HEK293 (cell line): Measurements from ENCODE around the gene WDR41.

Experiments used
- CTCF ChIA-PET: fragments of 350-600 bp; formaldehyde crosslinking; extraction: SDS; loops from one replicate; lab custom pipeline; 2021; ENCODE audit warnings: antibody characterized with exemption; lab: Yijun Ruan, JAX
- POLR2A ChIA-PET: fragments of 300-600 bp; formaldehyde crosslinking; extraction: SDS; loops from one replicate; lab custom pipeline; 2020; ENCODE audit warnings: antibody characterized with exemption, inconsistent platforms; lab: Yijun Ruan, JAX
- H3K27ac ChIP-seq: fragments of 200-500 bp; sonication (Bioruptor generic); 2 replicates; pipeline ENCODE4 v1.5.1; 2014; ENCODE audit warnings: low read depth, low read length, control low read depth, inconsistent platforms; ENCODE audit errors: extremely low read depth
- H3K36me3 ChIP-seq, 2 experiments: fragments of 200-500 bp in 1 of 2; sonication (Bioruptor generic) in 1 of 2; 1 replicate in 1 of 2; 2 replicates in 1 of 2; pipeline ENCODE4 v1.5.1; 2014 to 2017; ENCODE audit warnings: inconsistent platforms in 2 of 2, low read length in 2 of 2; ENCODE audit not compliant: control insufficient read depth in 2 of 2, insufficient read depth in 1 of 2
- H3K4me1 ChIP-seq: fragments of 200-500 bp; sonication (Bioruptor generic); 2 replicates; pipeline ENCODE4 v1.5.1; 2014; ENCODE audit warnings: mild to moderate bottlenecking, low read length, inconsistent platforms; ENCODE audit not compliant: control insufficient read depth, insufficient read depth
- H3K4me3 ChIP-seq: 2 replicates; pipeline ENCODE4 v1.5.1; 2011; ENCODE audit warnings: low read depth, mild to moderate bottlenecking, control low read depth, low read length, moderate library complexity
- H3K9me3 ChIP-seq: fragments of 200-500 bp; sonication (Bioruptor generic); 2 replicates; pipeline ENCODE4 v1.5.1; 2014; ENCODE audit warnings: low read depth, low read length, inconsistent platforms; ENCODE audit not compliant: control insufficient read depth, insufficient read depth
- BCL11A ChIP-seq: fragments of 450-650 bp; formaldehyde crosslinking; IDR thresholded peaks from 2 replicates; pipeline ENCODE4 v1.5.1; 2016; ENCODE audit warnings: low read depth, missing biosample characterization, missing genetic modification characterization
- EGR2 ChIP-seq: fragments of 450-650 bp; formaldehyde crosslinking; IDR thresholded peaks from 2 replicates; pipeline ENCODE4 v1.5.1; 2016; ENCODE audit warnings: low read depth, missing biosample characterization, missing genetic modification characterization
- GLI2 ChIP-seq: fragments of 450-650 bp; formaldehyde crosslinking; IDR thresholded peaks from 2 replicates; pipeline ENCODE4; 2017; ENCODE audit warnings: missing biosample characterization, missing genetic modification characterization, low read depth, borderline replicate concordance
- KLF9 ChIP-seq: fragments of 450-650 bp; formaldehyde crosslinking; IDR thresholded peaks from 2 replicates; pipeline ENCODE4 v1.5.1; 2016; ENCODE audit warnings: missing biosample characterization, missing genetic modification characterization, low read depth
- ZNF16 ChIP-seq: fragments of 450-650 bp; formaldehyde crosslinking; IDR thresholded peaks from 2 replicates; pipeline ENCODE4 v1.5.1; 2016; ENCODE audit warnings: low read depth, missing biosample characterization, missing genetic modification characterization
- ZNF169 ChIP-seq: fragments of 450-650 bp; formaldehyde crosslinking; IDR thresholded peaks from 2 replicates; pipeline ENCODE4 v1.5.1; 2016; ENCODE audit warnings: missing biosample characterization, missing genetic modification characterization
- ZNF362 ChIP-seq: fragments of 450-650 bp; formaldehyde crosslinking; IDR thresholded peaks from 2 replicates; pipeline ENCODE4 v1.5.1; 2016; ENCODE audit warnings: missing biosample characterization, missing genetic modification characterization
- ZNF37A ChIP-seq: fragments of 450-650 bp; IDR thresholded peaks from 2 replicates; pipeline ENCODE4 v1.5.1; 2018; ENCODE audit warnings: missing biosample characterization, missing genetic modification characterization
- ZNF394 ChIP-seq: fragments of 450-650 bp; formaldehyde crosslinking; IDR thresholded peaks from 2 replicates; pipeline ENCODE4 v1.5.1; 2016; ENCODE audit warnings: missing biosample characterization, missing genetic modification characterization, mild to moderate bottlenecking, moderate library complexity, borderline replicate concordance
- ZNF514 ChIP-seq: fragments of 450-650 bp; formaldehyde crosslinking; IDR thresholded peaks from 2 replicates; pipeline ENCODE4 v1.5.1; 2016; ENCODE audit warnings: missing biosample characterization, missing genetic modification characterization
- ZNF555 ChIP-seq: fragments of 450-650 bp; formaldehyde crosslinking; conservative IDR thresholded peaks from 2 replicates; pipeline ENCODE4 v1.5.1; 2017; ENCODE audit warnings: missing biosample characterization, mild to moderate bottlenecking, missing genetic modification characterization, inconsistent platforms
- ZNF596 ChIP-seq: fragments of 450-650 bp; IDR thresholded peaks from 2 replicates; pipeline ENCODE4 v1.5.0; 2018; ENCODE audit warnings: missing biosample characterization, mild to moderate bottlenecking, missing genetic modification characterization, moderate library complexity
- ZNF621 ChIP-seq: fragments of 450-650 bp; formaldehyde crosslinking; IDR thresholded peaks from 2 replicates; pipeline ENCODE4 v1.5.1; 2017; ENCODE audit warnings: missing biosample characterization, missing genetic modification characterization
- ZNF768 ChIP-seq: fragments of 450-650 bp; formaldehyde crosslinking; IDR thresholded peaks from 2 replicates; pipeline ENCODE4 v1.5.1; 2018; ENCODE audit warnings: missing biosample characterization, mild to moderate bottlenecking, missing genetic modification characterization
- TF ChIP-seq, protein P1 (sequence below): fragments of 450-650 bp; formaldehyde crosslinking; IDR thresholded peaks from 2 replicates; pipeline ENCODE4 v1.5.1; 2016; ENCODE audit warnings: missing biosample characterization, missing genetic modification characterization
- TF ChIP-seq, protein P2 (sequence below): fragments of 450-650 bp; formaldehyde crosslinking; IDR thresholded peaks from 2 replicates; pipeline ENCODE4 v1.5.1; 2016; ENCODE audit warnings: missing biosample characterization, missing genetic modification characterization, borderline replicate concordance
- TF ChIP-seq, protein P3 (sequence below): fragments of 450-650 bp; formaldehyde crosslinking; IDR thresholded peaks from 2 replicates; pipeline ENCODE4 v1.5.1; 2016; ENCODE audit warnings: missing biosample characterization, missing genetic modification characterization

The WDR41 gene

DNA sequence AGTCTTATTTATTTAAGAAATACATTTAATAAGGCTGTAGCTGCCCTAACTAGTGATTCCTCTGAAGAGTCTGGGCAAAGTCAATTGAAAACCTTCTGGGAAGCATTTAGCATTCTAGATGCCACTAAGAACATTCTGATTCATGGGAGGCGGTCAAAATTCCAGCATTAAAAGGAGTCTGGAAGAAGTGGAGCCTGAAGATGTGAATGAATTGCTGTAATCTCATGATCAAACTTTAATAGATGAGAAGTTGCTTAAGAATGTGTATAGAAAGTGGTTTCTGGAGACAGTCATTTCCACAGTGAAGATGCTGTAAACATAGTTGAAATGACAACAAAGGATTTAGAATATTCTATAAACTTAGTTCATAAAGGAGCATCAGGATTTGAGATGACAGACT lies 61.4 kb downstream of the WDR41 start:
- Histone ChIP-seq H3K27ac (no peak overlapping the region), H3K36me3 (peaks cover 27 to 72% of the 10 kb centered on the region in 2 experiments), H3K4me3 (no peak overlapping the region), H3K4me1 (0 out of 2 replicates have a peak, but pooled peaks cover 4% of the 10 kb centered on the region), H3K9me3 (no peaks in the 10 kb centered on the region)
- POLR2A ChIA-PET = no interaction called here
- TF ChIP-seq, protein P1, sequence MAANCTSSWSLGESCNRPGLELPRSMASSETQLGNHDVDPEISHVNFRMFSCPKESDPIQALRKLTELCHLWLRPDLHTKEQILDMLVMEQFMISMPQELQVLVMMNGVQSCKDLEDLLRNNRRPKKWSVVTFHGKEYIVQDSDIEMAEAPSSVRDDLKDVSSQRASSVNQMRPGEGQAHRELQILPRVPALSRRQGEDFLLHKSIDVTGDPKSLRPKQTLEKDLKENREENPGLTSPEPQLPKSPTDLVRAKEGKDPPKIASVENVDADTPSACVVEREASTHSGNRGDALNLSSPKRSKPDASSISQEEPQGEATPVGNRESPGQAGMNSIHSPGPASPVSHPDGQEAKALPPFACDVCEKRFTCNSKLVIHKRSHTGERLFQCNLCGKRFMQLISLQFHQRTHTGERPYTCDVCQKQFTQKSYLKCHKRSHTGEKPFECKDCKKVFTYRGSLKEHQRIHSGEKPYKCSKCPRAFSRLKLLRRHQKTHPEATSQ (tag by site-specific recombination) = no peak
- TF ChIP-seq ZNF768 (tag by site-specific recombination) (no peak), ZNF362 (tag by site-specific recombination) (no peak), KLF9 (tag by site-specific recombination) (no peak), ZNF169 (tag by site-specific recombination) (no peak), ZNF555 (tag by site-specific recombination) (no peak), ZNF16 (tag by site-specific recombination) (no peak), ZNF514 (no peak), ZNF394 (tag by site-specific recombination) (no peak), GLI2 (no peak), BCL11A (tag by site-specific recombination) (no peak), ZNF621 (tag by site-specific recombination) (no peak), EGR2 (tag by site-specific recombination) (no peak), ZNF596 (tag by site-specific recombination) (no peak), ZNF37A (tag by site-specific recombination) (no peak)
- TF ChIP-seq, protein P2, sequence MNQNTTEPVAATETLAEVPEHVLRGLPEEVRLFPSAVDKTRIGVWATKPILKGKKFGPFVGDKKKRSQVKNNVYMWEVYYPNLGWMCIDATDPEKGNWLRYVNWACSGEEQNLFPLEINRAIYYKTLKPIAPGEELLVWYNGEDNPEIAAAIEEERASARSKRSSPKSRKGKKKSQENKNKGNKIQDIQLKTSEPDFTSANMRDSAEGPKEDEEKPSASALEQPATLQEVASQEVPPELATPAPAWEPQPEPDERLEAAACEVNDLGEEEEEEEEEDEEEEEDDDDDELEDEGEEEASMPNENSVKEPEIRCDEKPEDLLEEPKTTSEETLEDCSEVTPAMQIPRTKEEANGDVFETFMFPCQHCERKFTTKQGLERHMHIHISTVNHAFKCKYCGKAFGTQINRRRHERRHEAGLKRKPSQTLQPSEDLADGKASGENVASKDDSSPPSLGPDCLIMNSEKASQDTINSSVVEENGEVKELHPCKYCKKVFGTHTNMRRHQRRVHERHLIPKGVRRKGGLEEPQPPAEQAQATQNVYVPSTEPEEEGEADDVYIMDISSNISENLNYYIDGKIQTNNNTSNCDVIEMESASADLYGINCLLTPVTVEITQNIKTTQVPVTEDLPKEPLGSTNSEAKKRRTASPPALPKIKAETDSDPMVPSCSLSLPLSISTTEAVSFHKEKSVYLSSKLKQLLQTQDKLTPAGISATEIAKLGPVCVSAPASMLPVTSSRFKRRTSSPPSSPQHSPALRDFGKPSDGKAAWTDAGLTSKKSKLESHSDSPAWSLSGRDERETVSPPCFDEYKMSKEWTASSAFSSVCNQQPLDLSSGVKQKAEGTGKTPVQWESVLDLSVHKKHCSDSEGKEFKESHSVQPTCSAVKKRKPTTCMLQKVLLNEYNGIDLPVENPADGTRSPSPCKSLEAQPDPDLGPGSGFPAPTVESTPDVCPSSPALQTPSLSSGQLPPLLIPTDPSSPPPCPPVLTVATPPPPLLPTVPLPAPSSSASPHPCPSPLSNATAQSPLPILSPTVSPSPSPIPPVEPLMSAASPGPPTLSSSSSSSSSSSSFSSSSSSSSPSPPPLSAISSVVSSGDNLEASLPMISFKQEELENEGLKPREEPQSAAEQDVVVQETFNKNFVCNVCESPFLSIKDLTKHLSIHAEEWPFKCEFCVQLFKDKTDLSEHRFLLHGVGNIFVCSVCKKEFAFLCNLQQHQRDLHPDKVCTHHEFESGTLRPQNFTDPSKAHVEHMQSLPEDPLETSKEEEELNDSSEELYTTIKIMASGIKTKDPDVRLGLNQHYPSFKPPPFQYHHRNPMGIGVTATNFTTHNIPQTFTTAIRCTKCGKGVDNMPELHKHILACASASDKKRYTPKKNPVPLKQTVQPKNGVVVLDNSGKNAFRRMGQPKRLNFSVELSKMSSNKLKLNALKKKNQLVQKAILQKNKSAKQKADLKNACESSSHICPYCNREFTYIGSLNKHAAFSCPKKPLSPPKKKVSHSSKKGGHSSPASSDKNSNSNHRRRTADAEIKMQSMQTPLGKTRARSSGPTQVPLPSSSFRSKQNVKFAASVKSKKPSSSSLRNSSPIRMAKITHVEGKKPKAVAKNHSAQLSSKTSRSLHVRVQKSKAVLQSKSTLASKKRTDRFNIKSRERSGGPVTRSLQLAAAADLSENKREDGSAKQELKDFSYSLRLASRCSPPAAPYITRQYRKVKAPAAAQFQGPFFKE (tag by site-specific recombination) = no peak
- TF ChIP-seq, protein P3, sequence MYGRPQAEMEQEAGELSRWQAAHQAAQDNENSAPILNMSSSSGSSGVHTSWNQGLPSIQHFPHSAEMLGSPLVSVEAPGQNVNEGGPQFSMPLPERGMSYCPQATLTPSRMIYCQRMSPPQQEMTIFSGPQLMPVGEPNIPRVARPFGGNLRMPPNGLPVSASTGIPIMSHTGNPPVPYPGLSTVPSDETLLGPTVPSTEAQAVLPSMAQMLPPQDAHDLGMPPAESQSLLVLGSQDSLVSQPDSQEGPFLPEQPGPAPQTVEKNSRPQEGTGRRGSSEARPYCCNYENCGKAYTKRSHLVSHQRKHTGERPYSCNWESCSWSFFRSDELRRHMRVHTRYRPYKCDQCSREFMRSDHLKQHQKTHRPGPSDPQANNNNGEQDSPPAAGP = no peak
- CTCF ChIA-PET = interaction anchor here (0.6 kb wide), 1 partner anchor 830 kb away, joined by 4 read pairs; no protein-coding TSS in a partner anchor
